ENCODE measurements around the gene NSUN2.
"Not testable (repeated sequence)": the region's sequence is repeated elsewhere in the genome, so short reads cannot be mapped to it uniquely, and the experiment has no call there.

NSUN2 gene

GRCh38 chr5:6583049-6583880, 49.6 kb downstream of the NSUN2 start:
- no peak for DNase-seq (ENCODE audit: low spot score)

- DNase-seq (ENCODE audit: low spot score), result no peak
Observed at GRCh38 chr5:6582507-6583048, 50.3 kb downstream of the NSUN2 start.

GRCh38 chr5:6581559-6582426, 51.1 kb downstream of the NSUN2 start:
- DNase-seq (ENCODE audit: low spot score), result no peak

- DNase-seq (ENCODE audit: low spot score), result no peak
Observed at GRCh38 chr5:6581090-6581489, 51.8 kb downstream of the NSUN2 start.

GRCh38 chr5:6579535-6579934, 53.3 kb downstream of the NSUN2 start:
- no peak for DNase-seq (ENCODE audit: low spot score)

- no peak for DNase-seq (ENCODE audit: low spot score)
Observed at GRCh38 chr5:6578676-6579343, 54.0 kb downstream of the NSUN2 start.

- peak; percentile 55 for DNase-seq (ENCODE audit: low spot score)
Observed at GRCh38 chr5:6576861-6577501, 55.9 kb downstream of the NSUN2 start.

GRCh38 chr5:6574537-6575245, 58.2 kb downstream of the NSUN2 start:
- peak; percentile 50 for DNase-seq (ENCODE audit: low spot score)

- no peak for DNase-seq (ENCODE audit: low spot score)
Observed at GRCh38 chr5:6574111-6574510, 58.7 kb downstream of the NSUN2 start.

- DNase-seq (ENCODE audit: low spot score), result no peak
Observed at GRCh38 chr5:6573651-6574101, 59.2 kb downstream of the NSUN2 start.

GRCh38 chr5:6572825-6573380, 59.9 kb downstream of the NSUN2 start:
- DNase-seq (ENCODE audit: low spot score), result no peak

GRCh38 chr5:6572086-6572824, 60.6 kb downstream of the NSUN2 start:
- no peak for DNase-seq (ENCODE audit: low spot score)

GRCh38 chr5:6571607-6572006, 61.2 kb downstream of the NSUN2 start:
- not testable (repeated sequence) for DNase-seq (ENCODE audit: low spot score)

- DNase-seq (ENCODE audit: low spot score), result no peak
Observed at GRCh38 chr5:6570530-6570929, 62.3 kb downstream of the NSUN2 start.

GRCh38 chr5:6568889-6569288, 64.0 kb downstream of the NSUN2 start:
- DNase-seq (ENCODE audit: low spot score), result no peak

GRCh38 chr5:6568383-6568782, 64.5 kb downstream of the NSUN2 start:
- no peak for DNase-seq (ENCODE audit: low spot score)

GRCh38 chr5:6567835-6568234, 65.0 kb downstream of the NSUN2 start:
- DNase-seq (ENCODE audit: low spot score), result no peak

- DNase-seq (ENCODE audit: low spot score), result no peak
Observed at GRCh38 chr5:6567068-6567467, 65.8 kb downstream of the NSUN2 start.

GRCh38 chr5:6565492-6565891, 67.4 kb downstream of the NSUN2 start:
- no peak for DNase-seq (ENCODE audit: low spot score)
